Astrocyte (in vitro differentiated cells and primary cell): ENCODE measurements around the gene CFD. TPM values are rescaled to one million over a fixed set of nuclear protein-coding genes. Genes with fewer than 3 reads are reported as not detected.

Experiments used
- DNase-seq: peaks from one replicate; pipeline ENCODE4 v3.0.0-alpha.2; 2010; ENCODE audit warnings: low read depth
- FAIRE-seq: peaks from 2 replicates; lab custom pipeline; 2011; peaks lifted over from hg19 to GRCh38; lab: Jason Lieb, UNC
- H2AFZ ChIP-seq: 2 replicates; pipeline ENCODE4 v1.6.0; 2012; ENCODE audit warnings: low read depth, low read length, inconsistent platforms
- H3K27ac ChIP-seq: 2 replicates; pipeline ENCODE4 v1.5.1; 2011; ENCODE audit warnings: low read depth, low read length, inconsistent platforms
- H3K27me3 ChIP-seq: 2 replicates; pipeline ENCODE4 v1.6.0; 2011; ENCODE audit warnings: low read length, inconsistent platforms; ENCODE audit not compliant: insufficient read depth
- H3K36me3 ChIP-seq: 2 replicates; pipeline ENCODE4 v1.5.1; 2011; ENCODE audit warnings: low read length, inconsistent platforms; ENCODE audit not compliant: insufficient read depth
- H3K4me1 ChIP-seq: 2 replicates; pipeline ENCODE4 v1.5.1; 2011; ENCODE audit warnings: low read length, inconsistent platforms; ENCODE audit not compliant: insufficient read depth
- H3K4me2 ChIP-seq: 2 replicates; pipeline ENCODE4 v1.6.0; 2012; ENCODE audit warnings: low read length, inconsistent platforms
- H3K4me3 ChIP-seq: 2 replicates; pipeline ENCODE4 v1.5.1; 2011; ENCODE audit warnings: low read depth, mild to moderate bottlenecking, low read length, inconsistent platforms; ENCODE audit not compliant: insufficient read depth
- H3K79me2 ChIP-seq: 2 replicates; pipeline ENCODE4 v1.6.0; 2012; ENCODE audit warnings: mild to moderate bottlenecking, low read length, inconsistent platforms; ENCODE audit not compliant: insufficient read depth
- H3K9ac ChIP-seq: 2 replicates; pipeline ENCODE4 v1.6.0; 2012; ENCODE audit warnings: mild to moderate bottlenecking, low read length, inconsistent platforms
- H3K9me3 ChIP-seq: 2 replicates; pipeline ENCODE4 v1.5.1; 2012; ENCODE audit warnings: low read depth, mild to moderate bottlenecking, low read length, inconsistent platforms; ENCODE audit not compliant: insufficient read depth
- H4K20me1 ChIP-seq: 2 replicates; pipeline ENCODE4 v1.6.0; 2012; ENCODE audit warnings: low read length, inconsistent platforms; ENCODE audit not compliant: insufficient read depth
- H3K27ac Mint-ChIP-seq: one replicate; pipeline ENCODE4 v1.8.0; 2021; ENCODE audit warnings: mild to moderate bottlenecking, mixed read lengths; ENCODE audit not compliant: unreplicated experiment
- H3K27me3 Mint-ChIP-seq: one replicate; pipeline ENCODE4 v1.8.0; 2021; ENCODE audit warnings: low read depth, mixed read lengths; ENCODE audit not compliant: unreplicated experiment
- H3K36me3 Mint-ChIP-seq: one replicate; pipeline ENCODE4 v1.8.0; 2021; ENCODE audit warnings: low read depth, mixed read lengths; ENCODE audit not compliant: unreplicated experiment
- H3K4me1 Mint-ChIP-seq: one replicate; pipeline ENCODE4 v1.8.0; 2021; ENCODE audit warnings: low read depth, mixed read lengths; ENCODE audit not compliant: unreplicated experiment
- H3K4me3 Mint-ChIP-seq: one replicate; pipeline ENCODE4 v1.8.0; 2021; ENCODE audit warnings: mild to moderate bottlenecking, moderate library complexity, mixed read lengths; ENCODE audit not compliant: unreplicated experiment
- H3K9me3 Mint-ChIP-seq: one replicate; pipeline ENCODE4 v1.8.0; 2021; ENCODE audit warnings: mild to moderate bottlenecking, mixed read lengths; ENCODE audit not compliant: unreplicated experiment
- CTCF ChIP-seq: IDR thresholded peaks from 2 replicates; pipeline ENCODE4 v1.5.1; 2011; ENCODE audit warnings: low read depth, mild to moderate bottlenecking, inconsistent platforms, low read length, moderate library complexity; ENCODE audit not compliant: insufficient read depth
- EZH2 ChIP-seq: IDR thresholded peaks from 2 replicates; pipeline ENCODE4 v1.6.1; 2012; ENCODE audit warnings: mild to moderate bottlenecking, low read length, inconsistent platforms; ENCODE audit not compliant: insufficient read depth
- total RNA-seq: library from RNA; stranded (reverse); gene quantifications from 2 replicates; pipeline ENCODE4 v1.2.1, GENCODE V29; 2021

The CFD gene
- total RNA-seq, 1 donor from 2014 or later = 0.59 TPM

GRCh38 chr19:892894-893689 lies 33.6 kb downstream of the CFD start, which contains the start of the genes MED16 and RNU6-9:
Gene MED16 (minus strand): TSS chr19:893187. CDS start chr19:891131, 2,056 bp downstream.
Gene RNU6-9 (plus strand): TSS chr19:893484.
- Histone ChIP-seq H3K4me3 (peak within 1 kb of the TSS; percentile 87), H3K27me3 (no peaks in the 10 kb centered on the region), H3K36me3 (no peaks in the 10 kb centered on the region), H3K4me1 (no peaks in the 10 kb centered on the region), H3K4me2 (peak within 1 kb of the TSS; percentile 96), H4K20me1 (peaks cover 9% of the 10 kb centered on the region), H3K27ac (peak within 1 kb of the TSS; percentile 92), H3K79me2 (peaks cover 23% of the 10 kb centered on the region), H2AFZ (peak within 1 kb of the TSS; percentile 93), H3K9me3 (no peaks in the 10 kb centered on the region), H3K9ac (peak within 1 kb of the TSS; percentile 91)
- Mint-ChIP-seq H3K4me3 (peak within 1 kb of the TSS; percentile 88), H3K9me3 (no peaks in the 10 kb centered on the region), H3K27ac (peak within 1 kb of the TSS; percentile 99), H3K27me3 (no peaks in the 10 kb centered on the region), H3K36me3 (peaks cover 13% of the 10 kb centered on the region), H3K4me1 (no peaks in the 10 kb centered on the region)
- FAIRE-seq (no peak), DNase-seq (peak; percentile 71)
- TF ChIP-seq CTCF = no peak

GRCh38 chr19:896434-896833 lies 37.0 kb downstream of the CFD start:
- no peaks in the 10 kb centered on the region for H3K27me3 ChIP-seq
- Mint-ChIP-seq H3K27me3 (no peaks in the 10 kb centered on the region), H3K4me1 (no peaks in the 10 kb centered on the region), H3K27ac (no peak overlapping the region), H3K36me3 (peaks cover 10% of the 10 kb centered on the region), H3K9me3 (no peaks in the 10 kb centered on the region), H3K4me3 (no peak overlapping the region)
- no peak for DNase-seq
- no peaks in the 10 kb centered on the region for H3K36me3 ChIP-seq
- H3K9ac ChIP-seq = no peak overlapping the region
- peaks cover 23% of the 10 kb centered on the region for H4K20me1 ChIP-seq
- H3K27ac ChIP-seq = no peak overlapping the region
- H3K4me2 ChIP-seq = no peak overlapping the region
- no peak overlapping the region for H3K4me3 ChIP-seq
- peaks cover 8% of the 10 kb centered on the region for H3K79me2 ChIP-seq
- no peaks in the 10 kb centered on the region for H3K9me3 ChIP-seq
- H2AFZ ChIP-seq = no peak overlapping the region
- FAIRE-seq = no peak
- no peaks in the 10 kb centered on the region for H3K4me1 ChIP-seq
- TF ChIP-seq CTCF (no peak), EZH2 (no peak)

- H3K4me3 Mint-ChIP-seq = no peak overlapping the region
- TF ChIP-seq CTCF = no peak
- TF ChIP-seq EZH2 = no peak
- no peaks in the 10 kb centered on the region for H3K4me1 Mint-ChIP-seq
- Histone ChIP-seq H2AFZ (no peak overlapping the region), H3K4me3 (no peak overlapping the region), H3K79me2 (peaks cover 8% of the 10 kb centered on the region), H3K27me3 (no peaks in the 10 kb centered on the region), H3K4me2 (no peak overlapping the region), H3K27ac (no peak overlapping the region), H3K9ac (no peak overlapping the region), H3K4me1 (no peaks in the 10 kb centered on the region), H4K20me1 (peaks cover 28% of the 10 kb centered on the region), H3K36me3 (no peaks in the 10 kb centered on the region), H3K9me3 (no peaks in the 10 kb centered on the region)
- peaks cover 10% of the 10 kb centered on the region for H3K36me3 Mint-ChIP-seq
- FAIRE-seq (no peak), DNase-seq (no peak)
- H3K27me3 Mint-ChIP-seq = no peaks in the 10 kb centered on the region
- H3K9me3 Mint-ChIP-seq = no peaks in the 10 kb centered on the region
- H3K27ac Mint-ChIP-seq = no peak overlapping the region
Measured at GRCh38 chr19:896999-897398, 37.5 kb downstream of the CFD start.
